ENCODE results near the gene CYRIA.

DNA sequence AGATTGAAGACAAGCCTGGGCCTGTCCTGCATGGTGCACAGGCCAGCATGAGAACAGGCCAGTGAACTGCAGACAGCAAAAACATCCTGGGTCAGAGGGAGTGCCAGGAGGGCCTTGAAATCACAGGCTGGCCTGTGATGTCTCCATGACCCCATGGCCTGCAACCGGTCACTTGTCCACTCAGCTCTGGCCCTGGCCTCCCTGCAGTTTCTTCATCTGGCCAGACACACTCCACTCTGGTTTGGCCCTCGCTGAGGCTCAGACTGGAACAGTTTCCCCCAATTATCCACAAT lies 12.6 kb downstream of the CYRIA start:
- TF ChIP-seq POLR2A (IDR thresholded peaks at IDR 0.05): no peak
- TF ChIP-seq, protein P1, sequence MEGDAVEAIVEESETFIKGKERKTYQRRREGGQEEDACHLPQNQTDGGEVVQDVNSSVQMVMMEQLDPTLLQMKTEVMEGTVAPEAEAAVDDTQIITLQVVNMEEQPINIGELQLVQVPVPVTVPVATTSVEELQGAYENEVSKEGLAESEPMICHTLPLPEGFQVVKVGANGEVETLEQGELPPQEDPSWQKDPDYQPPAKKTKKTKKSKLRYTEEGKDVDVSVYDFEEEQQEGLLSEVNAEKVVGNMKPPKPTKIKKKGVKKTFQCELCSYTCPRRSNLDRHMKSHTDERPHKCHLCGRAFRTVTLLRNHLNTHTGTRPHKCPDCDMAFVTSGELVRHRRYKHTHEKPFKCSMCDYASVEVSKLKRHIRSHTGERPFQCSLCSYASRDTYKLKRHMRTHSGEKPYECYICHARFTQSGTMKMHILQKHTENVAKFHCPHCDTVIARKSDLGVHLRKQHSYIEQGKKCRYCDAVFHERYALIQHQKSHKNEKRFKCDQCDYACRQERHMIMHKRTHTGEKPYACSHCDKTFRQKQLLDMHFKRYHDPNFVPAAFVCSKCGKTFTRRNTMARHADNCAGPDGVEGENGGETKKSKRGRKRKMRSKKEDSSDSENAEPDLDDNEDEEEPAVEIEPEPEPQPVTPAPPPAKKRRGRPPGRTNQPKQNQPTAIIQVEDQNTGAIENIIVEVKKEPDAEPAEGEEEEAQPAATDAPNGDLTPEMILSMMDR (IDR thresholded peaks at IDR 0.05): no peak

All from testis (tissue), 2 donors.